HepG2 (cell line): ENCODE measurements around the gene STK24. TPM values are rescaled to one million over a fixed set of nuclear protein-coding genes. Genes with fewer than 3 reads are reported as not detected.

Experiments used
- ATAC-seq: fragments of 200-7000 bp; cut with Tn5 transposase; 3 replicates; pipeline ENCODE4 v1.9.1; 2020; ENCODE audit warnings: mild to moderate bottlenecking, moderate library complexity
- BruUV-seq: library from RNA; stranded (reverse); fragments of 400-500 nt; replicated peaks from 2 replicates; lab custom pipeline; 2021; lab: Mats Ljungman, UMichigan
- CTCF ChIA-PET: fragments of 300-600 bp; formaldehyde crosslinking; extraction: SDS; loops from one replicate; lab custom pipeline; 2021; ENCODE audit warnings: low total read pairs, inconsistent platforms, low intra/inter-chr PET ratio; lab: Yijun Ruan, JAX
- POLR2A ChIA-PET: fragments of 350-600 bp; sonication (Branson Sonifier 250); formaldehyde crosslinking; loops from one replicate; lab custom pipeline; 2020; ENCODE audit warnings: antibody characterized with exemption, inconsistent platforms; lab: Yijun Ruan, JAX
- DNase-seq: peaks from one replicate; pipeline ENCODE4 v3.0.0-alpha.2; 2015; ENCODE audit warnings: low spot score
- FAIRE-seq: peaks from 3 replicates; lab custom pipeline; 2011; peaks lifted over from hg19 to GRCh38; lab: Jason Lieb, UNC
- H2AFZ ChIP-seq: one replicate; pipeline ENCODE4 v1.6.1; 2011; ENCODE audit warnings: low read length, inconsistent platforms
- H3K27ac ChIP-seq: fragments of 300-600 bp; 3 replicates; pipeline ENCODE4 v1.8.0; 2011; ENCODE audit warnings: mixed run types, mild to moderate bottlenecking, mixed read lengths, low read length, inconsistent platforms; ENCODE audit not compliant: insufficient read depth; ENCODE audit errors: extremely low read length
- H3K27me3 ChIP-seq, 2 experiments: fragments of 200-600 bp in 1 of 2; 2 replicates in 1 of 2; 3 replicates in 1 of 2; pipeline versions ENCODE4 v1.6.0 to v1.8.0; 2011; ENCODE audit warnings: low read length in 2 of 2, mild to moderate bottlenecking in 2 of 2, moderate library complexity in 2 of 2, inconsistent platforms in 1 of 2; ENCODE audit not compliant: insufficient read depth in 2 of 2, control insufficient read depth in 1 of 2
- H3K36me3 ChIP-seq, 2 experiments: fragments of 200-600 bp in 1 of 2; replicated peaks in 1 of 2; 2 replicates in 1 of 2; 3 replicates in 1 of 2; pipeline versions ENCODE4 v1.5.1 to v1.8.0; 2011; ENCODE audit warnings: low read length in 2 of 2, inconsistent platforms in 1 of 2; ENCODE audit not compliant: insufficient read depth in 2 of 2, control insufficient read depth in 1 of 2
- H3K4me1 ChIP-seq: 2 replicates; pipeline ENCODE4 v1.5.1; 2012; ENCODE audit warnings: low read length, inconsistent platforms; ENCODE audit not compliant: insufficient read depth
- H3K4me2 ChIP-seq: 2 replicates; pipeline ENCODE4 v1.6.0; 2011; ENCODE audit warnings: low read depth, low read length, inconsistent platforms
- H3K4me3 ChIP-seq, 3 experiments: fragments of 200-600 bp in 1 of 3; sonication (generic), shearing (Covaris generic) in 1 of 3; replicated peaks in 1 of 3; 2 replicates each; pipeline ENCODE4 v1.5.1; 2011 to 2016; ENCODE audit warnings: low read length in 3 of 3, inconsistent platforms in 2 of 3, low read depth in 2 of 3, mild to moderate bottlenecking in 2 of 3, control low read depth in 1 of 3, mixed read lengths in 1 of 3; ENCODE audit not compliant: insufficient read depth in 1 of 3
- H3K79me2 ChIP-seq: one replicate; pipeline ENCODE4 v1.6.1; 2011; ENCODE audit warnings: low read length, inconsistent platforms; ENCODE audit not compliant: insufficient read depth
- H3K9ac ChIP-seq: 2 replicates; pipeline ENCODE4 v1.6.0; 2011; ENCODE audit warnings: mild to moderate bottlenecking, low read depth, low read length, inconsistent platforms; ENCODE audit not compliant: insufficient read depth
- H3K9me3 ChIP-seq: 2 replicates; pipeline ENCODE4 v1.5.1; 2012; ENCODE audit warnings: mild to moderate bottlenecking, low read length
- H4K20me1 ChIP-seq: 2 replicates; pipeline ENCODE4 v1.6.0; 2011; ENCODE audit warnings: inconsistent platforms, mild to moderate bottlenecking, low read length, moderate library complexity; ENCODE audit not compliant: insufficient read depth
- ATAD3A ChIP-seq: sonication (generic); formaldehyde crosslinking; IDR thresholded peaks from 2 replicates; pipeline ENCODE4 v1.4.0; 2020; ENCODE audit warnings: missing genetic modification reagents
- CTCF ChIP-seq: sonication (generic); formaldehyde crosslinking; IDR thresholded peaks from 2 replicates; pipeline ENCODE4 v1.5.0; 2020; ENCODE audit warnings: mild to moderate bottlenecking, missing genetic modification reagents, moderate library complexity
- HDAC2 ChIP-seq: sonication (generic); formaldehyde crosslinking; IDR thresholded peaks from 2 replicates; pipeline ENCODE4 v1.4.0; 2020; ENCODE audit warnings: missing genetic modification reagents
- POGZ ChIP-seq: sonication (generic); formaldehyde crosslinking; IDR thresholded peaks from 2 replicates; pipeline ENCODE4 v1.4.0; 2020; ENCODE audit warnings: mild to moderate bottlenecking, missing genetic modification reagents
- ZFP91 ChIP-seq: sonication (generic); formaldehyde crosslinking; IDR thresholded peaks from 2 replicates; pipeline ENCODE4 v1.9.0; 2022; ENCODE audit warnings: missing genetic modification reagents, mild to moderate bottlenecking, borderline replicate concordance
- ZNF225 ChIP-seq: sonication (generic); formaldehyde crosslinking; IDR thresholded peaks from 2 replicates; pipeline ENCODE4 v1.4.0; 2020; ENCODE audit warnings: mild to moderate bottlenecking, missing genetic modification reagents
- ZNF841 ChIP-seq: sonication (generic); formaldehyde crosslinking; IDR thresholded peaks from 2 replicates; pipeline ENCODE4 v1.8.1; 2023; ENCODE audit warnings: missing genetic modification reagents, borderline replicate concordance
- WGBS: methylation state at CpG from one replicate; pipeline ENCODE4 v1.1.6; 2017; ENCODE audit warnings: low lambda C conversion rate; 5-methylcytosine and 5-hydroxymethylcytosine counted together
- in situ Hi-C: cut with HindIII; loops from 2 replicates; pipeline ENCODE4 v1.10.0; 2017; ENCODE audit warnings: low pct_unique_long_range_greater_than_20kb; ENCODE audit not compliant: extremely low pct_ligation_motif_present
- intact Hi-C: fragments of 100-400 bp; cut with micrococcal nuclease; formaldehyde crosslinking; loops from one replicate; pipeline ENCODE4 v1.10.0; 2022; ENCODE audit not compliant: unreplicated experiment
- polyA plus RNA-seq, 8 experiments: library from polyadenylated mRNA; depleted of rRNA in 3 of 8; stranded (reverse) in 7 of 8; unstranded in 1 of 8; fragments of >200 nt; fragmentation: Illumina TruSeq in 4 of 8; extraction: Trizol in 4 of 8; gene quantifications; 2 replicates each; pipeline versions ENCODE4 v1.2.1 to v1.2.3, GENCODE V29; 2011 to 2016; ENCODE audit warnings: low read depth in 4 of 8, missing spikeins in 1 of 8, mixed read lengths in 1 of 8; ENCODE audit not compliant: insufficient read depth in 1 of 8
- total RNA-seq, 5 experiments: library from RNA; depleted of rRNA; stranded (reverse); fragments of >200 nt; fragmentation: Illumina TruSeq; extraction: Trizol; gene quantifications; 2 replicates each; pipeline ENCODE4 v1.2.3, GENCODE V29; 2016; ENCODE audit warnings: low read depth in 1 of 5
- TF ChIP-seq, protein P1 (sequence below): sonication (generic); formaldehyde crosslinking; IDR thresholded peaks from 2 replicates; pipeline ENCODE4 v1.5.0; 2020; ENCODE audit warnings: missing genetic modification reagents
- TF ChIP-seq, protein P2 (sequence below): sonication (generic); formaldehyde crosslinking; IDR thresholded peaks from 2 replicates; pipeline ENCODE4 v1.4.0; 2020; ENCODE audit warnings: missing genetic modification reagents, borderline replicate concordance

Gene STK24
- total and polyA plus RNA-seq, 2 of the 13 experiments (the other 11 are each of a cell fraction or from before 2014, with no cell fraction given), result 51.3 to 73.0 TPM

DNA sequence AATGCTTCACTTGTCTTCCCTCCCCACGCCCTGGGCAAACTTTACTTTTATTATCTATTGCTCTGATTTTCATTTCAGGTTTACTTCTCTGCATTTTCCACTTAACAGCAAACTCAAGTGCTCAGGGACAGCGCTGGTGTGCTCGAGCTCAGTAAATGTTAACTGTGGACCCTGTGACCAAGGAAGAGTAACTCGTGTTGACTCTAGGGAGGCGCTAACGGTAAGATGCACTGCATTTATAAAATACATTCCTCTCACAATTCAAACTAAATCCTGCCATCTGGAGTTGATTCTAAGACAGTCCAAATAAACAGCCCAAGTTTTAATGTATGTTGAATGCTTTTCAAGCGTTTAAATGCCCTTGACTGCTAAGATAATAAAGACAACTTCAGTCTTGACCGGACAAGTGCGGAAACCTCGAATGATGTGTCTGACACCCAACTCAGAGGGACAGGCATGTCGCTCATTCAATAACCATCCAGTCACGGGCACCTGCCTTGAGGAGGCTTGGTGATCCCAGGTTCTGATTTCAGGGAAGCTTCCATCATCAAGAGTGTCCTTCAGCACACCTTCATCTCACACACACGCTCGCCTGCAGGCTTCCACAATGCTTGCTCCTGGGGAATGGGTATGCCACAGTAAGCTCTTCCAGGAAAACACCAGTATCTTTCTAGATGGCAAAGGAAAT, 93.2 kb downstream of the STK24 start (continued):
- no peak for TF ChIP-seq HDAC2 (CRISPR knock-in tag)
- TF ChIP-seq POGZ (CRISPR knock-in tag), result peak; percentile 24
- TF ChIP-seq, protein P1, sequence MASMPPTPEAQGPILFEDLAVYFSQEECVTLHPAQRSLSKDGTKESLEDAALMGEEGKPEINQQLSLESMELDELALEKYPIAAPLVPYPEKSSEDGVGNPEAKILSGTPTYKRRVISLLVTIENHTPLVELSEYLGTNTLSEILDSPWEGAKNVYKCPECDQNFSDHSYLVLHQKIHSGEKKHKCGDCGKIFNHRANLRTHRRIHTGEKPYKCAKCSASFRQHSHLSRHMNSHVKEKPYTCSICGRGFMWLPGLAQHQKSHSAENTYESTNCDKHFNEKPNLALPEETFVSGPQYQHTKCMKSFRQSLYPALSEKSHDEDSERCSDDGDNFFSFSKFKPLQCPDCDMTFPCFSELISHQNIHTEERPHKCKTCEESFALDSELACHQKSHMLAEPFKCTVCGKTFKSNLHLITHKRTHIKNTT, result no peak
- no peak for TF ChIP-seq ZNF841 (CRISPR knock-in tag)

DNA sequence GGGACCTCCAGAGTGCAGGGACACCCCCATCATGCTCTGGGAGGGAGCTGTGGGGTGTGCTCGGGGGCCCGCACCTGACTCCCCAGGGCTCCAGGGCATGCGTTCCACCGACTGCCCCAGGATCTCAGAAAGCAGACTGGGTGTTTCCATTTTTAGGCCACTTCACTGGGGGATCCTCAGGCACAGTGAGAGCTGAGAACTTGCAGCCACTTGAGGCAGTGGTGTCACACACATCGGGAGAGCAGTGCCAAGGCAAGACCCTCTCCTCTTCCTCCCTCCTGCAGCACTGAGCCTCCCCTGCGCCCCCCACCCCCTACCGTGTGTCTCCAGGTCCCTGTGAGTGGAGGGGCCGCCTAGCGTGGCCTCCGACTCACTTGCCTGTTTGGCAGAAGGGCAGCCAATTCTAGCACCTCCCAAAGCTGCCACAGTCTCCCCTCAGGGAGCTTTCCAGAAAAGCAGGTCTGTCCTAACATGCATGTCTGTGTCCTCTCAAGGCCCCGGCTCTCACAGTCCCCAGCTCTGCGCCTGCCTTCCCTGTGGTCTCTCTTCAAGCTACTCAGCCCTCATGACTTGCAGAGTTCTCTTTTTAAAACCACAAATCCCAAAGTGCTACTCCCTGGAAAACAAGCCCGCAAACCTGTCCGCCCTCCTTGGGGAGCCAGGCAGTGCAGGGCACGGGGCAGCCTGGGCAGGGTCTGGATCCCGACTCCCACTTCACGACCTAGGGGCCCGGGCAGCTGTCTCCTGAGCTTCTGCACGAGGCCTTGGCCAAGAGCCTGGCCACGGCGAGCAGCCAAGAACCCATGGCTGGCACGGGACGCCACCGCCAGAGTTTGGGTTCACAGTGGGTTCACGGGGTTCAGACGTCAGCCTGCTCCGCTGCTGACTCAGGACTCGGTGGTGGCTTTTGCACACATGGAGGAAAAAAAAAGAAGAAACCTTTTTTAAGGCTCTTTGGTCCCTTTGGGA, 94.1 kb downstream of the STK24 start:
- DNase-seq (no peak), ATAC-seq (peak; percentile 7; the same call in 1 of the 3 replicates), FAIRE-seq (no peak)
- in situ Hi-C loops, result loop anchor here (5.0 kb wide), 1 partner anchor 170 kb away; no protein-coding TSS in a partner anchor
- intact Hi-C loops, result loop anchor here (5.0 kb wide), 1 partner anchor 170 kb away; no protein-coding TSS in a partner anchor
- no peaks in the 10 kb centered on the region for H3K27me3 ChIP-seq
- H3K79me2 ChIP-seq, result peaks cover 99% of the 10 kb centered on the region
- WGBS, result 85% methylated on average over 11 of the region's 28 CpGs
- CTCF ChIA-PET, result interaction anchor here (1.1 kb wide), 1 partner anchor 91 kb away, joined by 3 read pairs; no protein-coding TSS in a partner anchor
- no peak overlapping the region for H3K4me3 ChIP-seq
- no peak overlapping the region for H3K4me2 ChIP-seq
- H3K27ac ChIP-seq, result peak overlapping the region; percentile 88
- peaks cover 10 to 15% of the 10 kb centered on the region in 2 experiments; a peak in 3 of 5 replicates for H3K36me3 ChIP-seq
- no TSS peak for BruUV-seq
- peaks cover 16% of the 10 kb centered on the region for H4K20me1 ChIP-seq
- POLR2A ChIA-PET, result interaction anchor here (2.1 to 2.8 kb wide), 3 partner anchors 89 to 170 kb away, joined by 5 to 15 read pairs (median 15); partner anchors contain the start of gene STK24
- peaks cover 91% of the 10 kb centered on the region for H3K4me1 ChIP-seq
- no peaks in the 10 kb centered on the region for H3K9me3 ChIP-seq
- H2AFZ ChIP-seq, result no peak overlapping the region
- no peak overlapping the region for H3K9ac ChIP-seq
- TF ChIP-seq, protein P2, sequence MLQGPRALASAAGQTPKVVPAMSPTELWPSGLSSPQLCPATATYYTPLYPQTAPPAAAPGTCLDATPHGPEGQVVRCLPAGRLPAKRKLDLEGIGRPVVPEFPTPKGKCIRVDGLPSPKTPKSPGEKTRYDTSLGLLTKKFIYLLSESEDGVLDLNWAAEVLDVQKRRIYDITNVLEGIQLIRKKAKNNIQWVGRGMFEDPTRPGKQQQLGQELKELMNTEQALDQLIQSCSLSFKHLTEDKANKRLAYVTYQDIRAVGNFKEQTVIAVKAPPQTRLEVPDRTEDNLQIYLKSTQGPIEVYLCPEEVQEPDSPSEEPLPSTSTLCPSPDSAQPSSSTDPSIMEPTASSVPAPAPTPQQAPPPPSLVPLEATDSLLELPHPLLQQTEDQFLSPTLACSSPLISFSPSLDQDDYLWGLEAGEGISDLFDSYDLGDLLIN (CRISPR knock-in tag), result no peak
- peak; percentile 54 for TF ChIP-seq CTCF (CRISPR knock-in tag)
- TF ChIP-seq ZFP91 (CRISPR knock-in tag), result peak; percentile 28; the same call in 1 of the 2 replicates
- 0 out of 2 replicates have a peak, but pooled peaks have one; percentile 9 for TF ChIP-seq ZNF225
- TF ChIP-seq ATAD3A (CRISPR knock-in tag), result no peak
